Measurements from ENCODE around the gene ANKFN1. TPM values are rescaled to one million over a fixed set of nuclear protein-coding genes. Genes with fewer than 3 reads are reported as not detected.

Gene ANKFN1
- total RNA-seq, 3 donors from 2014 or later: 0.22 to 1.4 (median 0.60) TPM

GRCh38 chr17:56502120-56502654 lies 348.9 kb downstream of the ANKFN1 start:
- intact Hi-C loops (cut with DNase I, micrococcal nuclease): no loop called here
- Histone ChIP-seq H3K4me1 (ENCODE audit: low read depth) (no peaks in the 10 kb centered on the region), H3K9me3 (no peaks in the 10 kb centered on the region), H3K36me3 (ENCODE audit: low read depth) (no peaks in the 10 kb centered on the region), H3K4me3 (no peak overlapping the region)
- ATAC-seq (no peak), DNase-seq (no peak)
- TF ChIP-seq CTCF (IDR thresholded peaks at IDR 0.05): no peak

GRCh38 chr17:56505154-56505756 lies 352.0 kb downstream of the ANKFN1 start:
- intact Hi-C loops (cut with DNase I, micrococcal nuclease): no loop called here
- TF ChIP-seq CTCF (IDR thresholded peaks at IDR 0.05): no peak
- H3K4me3 ChIP-seq: no peak overlapping the region
- no peaks in the 10 kb centered on the region for H3K36me3 ChIP-seq (ENCODE audit: low read depth)
- no peaks in the 10 kb centered on the region for H3K9me3 ChIP-seq
- ATAC-seq (peak; percentile 37), DNase-seq (no peak)
- H3K4me1 ChIP-seq (ENCODE audit: low read depth): no peaks in the 10 kb centered on the region

GRCh38 chr17:56506349-56506748 lies 353.1 kb downstream of the ANKFN1 start:
- H3K9me3 ChIP-seq: no peaks in the 10 kb centered on the region
- intact Hi-C loops (cut with DNase I, micrococcal nuclease): no loop called here
- no peaks in the 10 kb centered on the region for H3K36me3 ChIP-seq (ENCODE audit: low read depth)
- no peak for TF ChIP-seq CTCF (IDR thresholded peaks at IDR 0.05)
- ATAC-seq (no peak), DNase-seq (no peak)
- no peak overlapping the region for H3K4me3 ChIP-seq
- H3K4me1 ChIP-seq (ENCODE audit: low read depth): no peaks in the 10 kb centered on the region

GRCh38 chr17:56510554-56511342 lies 357.5 kb downstream of the ANKFN1 start:
- TF ChIP-seq CTCF (IDR thresholded peaks at IDR 0.05): no peak
- Histone ChIP-seq H3K36me3 (ENCODE audit: low read depth) (no peaks in the 10 kb centered on the region), H3K4me1 (ENCODE audit: low read depth) (no peaks in the 10 kb centered on the region), H3K4me3 (no peak overlapping the region), H3K9me3 (no peaks in the 10 kb centered on the region)
- no peak for ATAC-seq
- DNase-seq: no peak
- intact Hi-C loops (cut with DNase I, micrococcal nuclease): no loop called here

- TF ChIP-seq CTCF (IDR thresholded peaks at IDR 0.05): no peak
- intact Hi-C loops (cut with DNase I, micrococcal nuclease): no loop called here
- no peak for ATAC-seq
Measured at GRCh38 chr17:56514264-56514663, 361.0 kb downstream of the ANKFN1 start.

More at GRCh38 chr17:56514264-56514663, 361.0 kb downstream of the ANKFN1 start:
- no peak for DNase-seq
- no peaks in the 10 kb centered on the region for H3K36me3 ChIP-seq (ENCODE audit: low read depth)
- H3K4me1 ChIP-seq (ENCODE audit: low read depth): no peaks in the 10 kb centered on the region
- H3K4me3 ChIP-seq: no peak overlapping the region
- H3K9me3 ChIP-seq: no peaks in the 10 kb centered on the region
